ACC112 (cell line): ENCODE measurements around the gene GRB2.
"Not testable (repeated sequence)": the region's sequence is repeated elsewhere in the genome, so short reads cannot be mapped to it uniquely, and the experiment has no call there.

Source experiments
- H2AFZ ChIP-seq: fragments of 200-600 bp; sonication (generic); one replicate; pipeline ENCODE4 v1.6.0; 2017; ENCODE audit warnings: antibody characterized with exemption, low read length; ENCODE audit not compliant: unreplicated experiment
- H3K27ac ChIP-seq: fragments of 200-600 bp; sonication (generic); 2 replicates; pipeline ENCODE4 v1.5.1; 2014; ENCODE audit warnings: low read depth, mild to moderate bottlenecking, antibody characterized with exemption, low read length, moderate library complexity
- H3K27me3 ChIP-seq: fragments of 200-600 bp; sonication (generic); 2 replicates; pipeline ENCODE4 v1.6.1; 2014; ENCODE audit warnings: mild to moderate bottlenecking, antibody characterized with exemption, low read length, moderate library complexity, mixed read lengths; ENCODE audit not compliant: insufficient read depth
- H3K36me3 ChIP-seq: fragments of 200-600 bp; sonication (generic); 2 replicates; pipeline ENCODE4 v1.6.1; 2016; ENCODE audit warnings: mild to moderate bottlenecking, antibody characterized with exemption, low read length, moderate library complexity, mixed read lengths; ENCODE audit not compliant: insufficient read depth
- H3K4me1 ChIP-seq: fragments of 200-600 bp; sonication (generic); one replicate; pipeline ENCODE4 v1.6.1; 2016; ENCODE audit warnings: low read length, mixed read lengths; ENCODE audit not compliant: insufficient read depth, unreplicated experiment, control insufficient read depth
- H3K4me3 ChIP-seq: fragments of 200-600 bp; sonication (generic); 2 replicates; pipeline ENCODE4 v1.5.1; 2014; ENCODE audit warnings: mild to moderate bottlenecking, low read depth, low read length
- H3K79me2 ChIP-seq: fragments of 200-600 bp; sonication (generic); one replicate; pipeline ENCODE4 v1.6.0; 2016; ENCODE audit warnings: low read length; ENCODE audit not compliant: control insufficient read depth, unreplicated experiment, insufficient read depth

GRB2 gene

GRCh38 chr17:75288359-75288758 lies 117.1 kb downstream of the GRB2 start:
- Histone ChIP-seq H3K36me3 (no peaks in the 10 kb centered on the region), H3K4me3 (peak overlapping the region; percentile 90), H3K27ac (no peak overlapping the region), H2AFZ (no peak overlapping the region), H3K4me1 (peaks cover 4% of the 10 kb centered on the region), H3K79me2 (no peaks in the 10 kb centered on the region), H3K27me3 (no peaks in the 10 kb centered on the region)

- H3K4me1 ChIP-seq: peaks cover 4% of the 10 kb centered on the region
- H3K27ac ChIP-seq: no peak overlapping the region
- H3K36me3 ChIP-seq: no peaks in the 10 kb centered on the region
Measured at GRCh38 chr17:75287221-75287620, 118.3 kb downstream of the GRB2 start.

GRCh38 chr17:75285123-75285522 lies 120.4 kb downstream of the GRB2 start:
- Histone ChIP-seq H3K36me3 (no peaks in the 10 kb centered on the region), H3K27ac (no peak overlapping the region), H3K4me3 (no peak overlapping the region), H2AFZ (no peak overlapping the region), H3K27me3 (no peaks in the 10 kb centered on the region), H3K79me2 (no peaks in the 10 kb centered on the region), H3K4me1 (peaks cover 4% of the 10 kb centered on the region)

More at GRCh38 chr17:75287221-75287620, 118.3 kb downstream of the GRB2 start:
- Histone ChIP-seq H3K79me2 (no peaks in the 10 kb centered on the region), H3K4me3 (no peak overlapping the region), H2AFZ (no peak overlapping the region), H3K27me3 (no peaks in the 10 kb centered on the region)

DNA sequence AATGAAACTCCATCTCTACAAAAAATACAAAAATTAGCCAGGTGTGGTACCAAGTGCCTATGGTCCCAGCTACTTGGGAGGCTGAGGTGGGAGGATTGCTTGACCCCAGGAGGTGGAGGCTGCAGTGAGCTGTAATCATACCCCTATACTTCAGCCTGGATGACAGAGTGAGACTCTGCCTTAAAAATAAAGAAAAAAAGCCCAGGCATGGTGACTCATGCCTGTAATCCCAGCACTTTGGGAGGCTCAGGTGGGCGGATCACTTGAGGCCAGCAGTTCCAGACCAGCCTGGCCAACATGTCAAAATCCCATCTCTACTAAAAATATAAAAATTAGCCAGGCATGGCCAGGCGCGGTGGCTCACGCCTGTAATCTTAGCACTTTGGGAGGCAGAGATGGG lies 125.3 kb downstream of the GRB2 start:
- H3K27ac ChIP-seq, H3K79me2 ChIP-seq, H3K4me3 ChIP-seq, H2AFZ ChIP-seq, H3K27me3 ChIP-seq, H3K36me3 ChIP-seq, H3K4me1 ChIP-seq: not testable (repeated sequence)

DNA sequence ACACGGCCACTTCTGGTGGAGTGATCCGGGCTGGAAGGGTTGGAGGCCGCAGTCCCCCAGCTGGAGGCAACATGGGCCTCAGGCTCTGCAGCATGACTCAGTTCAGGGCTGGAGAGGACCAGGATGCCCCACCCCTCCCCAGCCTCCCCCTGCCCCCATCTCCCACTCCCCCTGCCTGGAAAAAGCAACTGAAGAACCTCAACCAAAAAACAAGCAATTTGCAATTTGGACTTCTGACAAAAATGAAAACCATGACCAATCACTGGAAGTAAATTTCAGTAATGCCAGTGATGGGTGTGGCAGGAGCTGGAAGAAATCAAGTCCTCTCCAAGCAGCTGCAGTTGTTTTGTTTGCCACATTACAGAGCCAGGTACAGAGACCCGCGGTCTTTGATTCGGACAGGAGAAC lies 127.8 kb downstream of the GRB2 start:
- no peaks in the 10 kb centered on the region for H3K27me3 ChIP-seq
- no peaks in the 10 kb centered on the region for H3K79me2 ChIP-seq
- H3K27ac ChIP-seq: no peak overlapping the region
- no peak overlapping the region for H3K4me3 ChIP-seq
- peaks cover 16% of the 10 kb centered on the region for H3K4me1 ChIP-seq
- H2AFZ ChIP-seq: no peak overlapping the region
- H3K36me3 ChIP-seq: no peaks in the 10 kb centered on the region

DNA sequence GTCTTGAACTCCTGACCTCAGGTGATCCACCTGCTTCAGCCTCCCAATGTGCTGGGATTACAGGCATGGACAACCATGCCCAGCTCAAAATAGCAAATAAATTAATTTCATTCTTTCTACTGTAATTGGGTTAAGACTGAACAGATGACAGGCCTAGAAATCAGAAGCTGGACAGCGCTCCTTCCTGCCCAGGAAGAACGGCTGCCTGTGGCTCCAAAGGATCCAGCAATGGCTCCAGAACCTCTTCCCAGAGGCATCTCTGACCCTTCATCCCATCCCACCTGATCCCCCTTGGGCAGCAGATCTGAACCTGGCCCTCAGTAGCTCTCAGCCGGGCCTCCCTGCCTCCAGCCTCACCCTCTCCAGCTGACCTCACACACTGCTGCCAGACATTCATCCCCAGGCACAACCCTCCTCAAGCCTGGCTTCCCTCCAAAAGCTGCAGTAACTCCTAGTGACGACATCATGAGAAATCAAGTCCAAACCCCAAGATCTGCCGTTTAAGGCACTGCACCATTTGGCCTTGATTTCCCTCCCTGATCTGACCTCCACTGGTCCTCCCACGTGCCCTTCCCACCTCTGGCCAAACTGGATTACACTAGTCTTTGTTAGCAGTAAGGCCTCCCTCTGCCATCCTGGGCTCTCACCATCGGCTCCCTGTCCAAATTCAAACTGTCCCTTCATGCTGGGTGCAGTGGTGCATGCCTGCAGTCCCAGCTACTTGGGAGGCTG lies 131.3 kb downstream of the GRB2 start:
- Histone ChIP-seq H3K4me3 (no peak overlapping the region), H3K27me3 (no peaks in the 10 kb centered on the region), H3K27ac (no peak overlapping the region), H3K36me3 (no peaks in the 10 kb centered on the region), H2AFZ (no peak overlapping the region), H3K79me2 (no peaks in the 10 kb centered on the region), H3K4me1 (peaks cover 32% of the 10 kb centered on the region)

DNA sequence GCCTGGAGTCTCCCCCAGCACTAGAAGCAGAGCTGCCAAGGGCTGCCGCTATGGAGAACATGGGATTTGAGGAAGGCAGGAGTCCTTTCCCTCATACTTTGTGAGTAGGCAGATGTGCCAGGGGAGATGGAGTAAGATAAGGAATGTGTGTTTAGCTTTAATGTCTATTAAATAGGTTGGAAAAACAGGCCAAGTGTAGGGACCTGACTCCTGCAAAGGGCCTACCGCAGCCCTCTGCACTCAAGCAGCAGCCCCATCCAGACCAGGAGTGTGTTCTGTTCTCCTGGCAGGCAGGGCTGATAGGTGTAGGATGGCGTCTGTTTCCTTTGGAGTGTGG lies 132.7 kb downstream of the GRB2 start:
- Histone ChIP-seq H3K27me3 (no peaks in the 10 kb centered on the region), H3K79me2 (no peaks in the 10 kb centered on the region), H2AFZ (no peak overlapping the region), H3K27ac (no peak overlapping the region), H3K4me1 (peaks cover 30% of the 10 kb centered on the region), H3K36me3 (no peaks in the 10 kb centered on the region), H3K4me3 (no peak overlapping the region)

DNA sequence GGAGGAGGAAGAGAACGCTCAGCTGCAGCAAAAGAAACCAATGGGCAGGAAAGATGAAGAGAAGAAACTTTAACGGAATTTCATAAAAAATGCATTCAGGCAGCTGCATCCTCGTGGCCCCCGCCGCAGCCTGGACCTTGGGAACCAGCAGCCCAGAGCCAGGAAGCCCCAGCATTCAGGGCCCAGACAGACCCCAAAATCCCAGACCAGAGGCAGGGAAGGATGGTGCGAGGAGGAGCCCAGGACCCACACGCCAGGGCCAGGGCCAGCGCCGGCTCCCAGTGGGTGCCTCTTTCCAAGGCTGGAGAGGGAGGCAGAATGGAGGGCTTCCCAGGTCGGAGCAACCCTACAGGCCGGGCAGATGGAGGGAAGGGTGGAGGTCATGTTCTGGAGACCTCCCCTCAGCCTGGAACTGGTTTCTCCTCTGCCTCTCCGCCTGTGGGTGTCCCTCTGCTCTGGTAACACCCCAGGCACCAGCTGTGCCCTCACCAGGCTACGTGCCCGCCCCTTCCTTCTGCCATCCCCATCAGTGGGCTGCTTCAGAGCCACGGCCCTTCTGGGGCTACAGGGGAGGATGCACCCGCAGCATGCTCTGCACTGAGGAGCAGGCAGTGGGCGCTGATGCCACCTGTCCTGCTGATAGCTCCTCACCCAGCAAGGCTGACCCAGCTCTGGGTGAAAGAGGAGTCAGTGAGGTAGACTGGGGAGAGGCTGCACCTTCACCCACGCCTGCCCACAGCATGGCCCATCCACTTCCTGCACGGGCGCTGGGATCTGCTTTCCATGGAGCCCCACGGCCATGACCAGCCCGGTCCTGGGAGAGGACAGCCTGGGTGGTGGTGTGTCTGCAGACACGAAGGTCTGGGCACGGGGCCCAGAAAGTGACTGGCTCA lies 133.3 kb downstream of the GRB2 start:
- Histone ChIP-seq H3K4me1 (peaks cover 25% of the 10 kb centered on the region), H3K36me3 (no peaks in the 10 kb centered on the region), H3K4me3 (peak overlapping the region; percentile 86), H3K27ac (no peak overlapping the region), H2AFZ (no peak overlapping the region), H3K27me3 (no peaks in the 10 kb centered on the region), H3K79me2 (no peaks in the 10 kb centered on the region)

DNA sequence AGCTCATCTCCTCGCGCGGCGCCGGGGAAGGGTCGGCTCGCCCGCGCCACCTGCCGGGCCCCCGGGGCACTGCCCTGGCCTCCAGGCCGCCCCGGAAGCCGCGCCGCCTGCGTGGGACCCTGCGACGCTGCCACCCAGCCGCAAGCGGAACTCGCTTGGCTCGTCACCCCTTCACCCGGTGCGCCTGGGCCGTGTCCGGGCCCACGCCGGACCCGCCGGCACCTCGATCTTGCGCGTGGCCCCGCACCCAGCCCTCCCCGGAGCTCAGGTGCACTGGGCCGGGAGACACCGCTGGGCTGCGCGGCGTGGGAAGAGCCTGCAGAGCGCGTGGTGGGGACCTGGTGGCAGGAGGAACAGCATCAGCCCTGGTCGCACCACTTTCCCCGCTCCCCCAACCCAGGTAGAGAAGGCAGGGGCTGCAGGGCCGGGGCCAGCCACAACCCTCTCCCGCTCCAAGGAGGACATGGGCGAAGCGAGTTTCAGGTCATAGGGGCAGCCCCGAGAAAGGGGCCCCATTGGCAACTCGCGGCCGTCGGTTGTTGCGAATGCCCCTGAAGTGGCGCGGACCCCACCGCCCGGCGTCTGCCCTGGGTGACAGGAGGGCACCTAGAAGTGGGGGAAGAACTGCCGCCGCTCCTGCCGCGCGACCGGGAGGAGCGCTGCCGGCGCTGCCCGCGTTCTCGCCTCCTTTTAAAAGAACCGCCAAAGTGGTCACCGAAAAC lies 134.1 kb downstream of the GRB2 start:
- Histone ChIP-seq H2AFZ (peak overlapping the region; percentile 74), H3K27me3 (no peaks in the 10 kb centered on the region), H3K79me2 (no peaks in the 10 kb centered on the region), H3K36me3 (peaks cover 1% of the 10 kb centered on the region; the same call in 1 of the 2 replicates), H3K4me3 (peak overlapping the region; percentile 86), H3K4me1 (peaks cover 24% of the 10 kb centered on the region), H3K27ac (no peak overlapping the region)

- Histone ChIP-seq H3K4me1 (peaks cover 24% of the 10 kb centered on the region), H3K36me3 (peaks cover 5% of the 10 kb centered on the region; the same call in 1 of the 2 replicates), H3K27ac (peak within 1 kb of the TSS; percentile 30; the same call in 1 of the 2 replicates), H3K27me3 (no peaks in the 10 kb centered on the region), H3K79me2 (no peaks in the 10 kb centered on the region), H2AFZ (peak within 1 kb of the TSS; percentile 92), H3K4me3 (peak within 1 kb of the TSS; percentile 86)
Measured at GRCh38 chr17:75270966-75271232, 134.6 kb downstream of the GRB2 start, which contains the start of gene MIF4GD. MIF4GD (minus strand) TSS chr17:75271231; CDS start chr17:75270195, 1,036 bp downstream.
